ENCODE measurements around the gene ITGA7. TPM values are rescaled to one million over a fixed set of nuclear protein-coding genes. Genes with fewer than 3 reads are reported as not detected.
"Not testable (repeated sequence)": the region's sequence is repeated elsewhere in the genome, so short reads cannot be mapped to it uniquely, and the experiment has no call there.

ITGA7 gene
- total RNA-seq, 1 experiment from 2014 or later, result 27.4 TPM

DNA sequence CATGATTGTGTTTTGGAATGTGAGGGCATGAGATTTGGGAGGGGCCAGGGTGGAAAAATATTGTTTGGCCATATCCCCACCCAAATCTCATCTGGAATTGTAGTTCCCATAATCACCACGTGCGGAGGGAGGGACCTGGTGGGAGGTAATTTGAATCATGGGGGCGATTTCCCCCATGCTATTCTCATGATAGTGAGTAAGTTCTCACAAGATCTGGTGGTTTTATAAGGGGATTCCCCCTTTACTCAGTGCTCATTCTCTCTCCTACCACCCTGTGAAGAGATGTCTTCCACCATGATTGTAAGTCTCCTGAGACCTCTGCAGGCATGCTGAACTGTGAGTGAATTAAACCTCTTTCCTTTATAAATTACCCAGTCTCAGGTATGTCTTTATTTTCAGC, 55.4 kb downstream of the ITGA7 start:
- Histone ChIP-seq H3K4me3 (no peak overlapping the region), H3K36me3 (no peaks in the 10 kb centered on the region), H3K9me3 (no peaks in the 10 kb centered on the region), H3K27me3 (no peaks in the 10 kb centered on the region)
- no peak for DNase-seq

DNA sequence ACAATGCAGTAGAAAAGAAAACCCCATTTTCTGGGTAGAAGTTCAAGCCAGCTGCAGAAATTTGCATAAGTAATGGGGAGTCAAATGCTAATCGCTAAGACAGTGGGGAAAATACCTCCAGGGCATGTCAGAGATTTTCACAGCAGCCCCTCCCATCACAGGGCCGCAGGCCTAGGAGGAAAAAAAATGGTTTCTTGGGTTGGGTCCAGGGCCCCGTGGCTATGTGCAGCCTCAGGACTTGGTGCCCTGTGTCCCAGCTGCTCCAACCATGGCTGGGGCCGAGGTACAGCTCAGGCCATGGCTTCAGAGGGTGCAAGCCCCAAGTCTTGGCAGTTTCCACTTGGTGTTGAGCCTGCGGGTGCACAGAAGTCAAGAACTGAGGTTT, 56.4 kb downstream of the ITGA7 start:
- H3K27me3 ChIP-seq, result no peaks in the 10 kb centered on the region
- no peaks in the 10 kb centered on the region for H3K9me3 ChIP-seq
- no peaks in the 10 kb centered on the region for H3K36me3 ChIP-seq
- no peak overlapping the region for H3K4me3 ChIP-seq
- no peak for DNase-seq

DNA sequence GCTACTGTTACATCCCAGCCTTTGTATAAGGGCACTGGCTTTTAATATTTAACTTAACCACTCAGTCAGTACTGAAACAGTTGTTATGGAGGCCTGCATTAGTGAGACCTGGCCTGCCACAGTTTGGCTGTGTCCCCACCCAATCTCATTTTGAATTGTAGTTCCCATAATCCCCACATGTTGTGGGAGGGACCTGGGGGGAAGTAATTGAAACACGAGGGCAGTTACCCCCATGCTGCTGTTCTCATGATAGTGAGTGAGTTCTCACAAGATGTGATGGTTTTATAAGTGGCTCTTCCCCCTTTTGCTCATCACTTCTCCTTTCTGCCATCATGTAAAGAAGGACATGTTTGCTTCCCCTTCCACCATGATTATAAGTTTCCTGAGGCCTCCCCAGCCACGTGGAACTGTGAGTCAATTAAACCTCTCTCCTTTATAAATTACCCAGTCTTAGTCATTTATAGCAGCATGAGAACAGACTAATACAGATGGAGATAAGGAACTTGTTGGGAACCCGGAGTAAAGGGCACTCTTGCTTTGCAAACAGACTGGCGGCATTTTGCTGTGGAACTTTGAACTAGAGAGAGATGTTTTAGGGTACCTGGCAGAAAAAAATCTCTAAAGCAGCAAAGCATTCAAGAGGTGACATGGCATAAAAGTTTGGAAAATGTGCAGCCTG, 56.9 kb downstream of the ITGA7 start:
- not testable (repeated sequence) for H3K4me3 ChIP-seq, H3K36me3 ChIP-seq, H3K9me3 ChIP-seq, DNase-seq, H3K27me3 ChIP-seq

DNA sequence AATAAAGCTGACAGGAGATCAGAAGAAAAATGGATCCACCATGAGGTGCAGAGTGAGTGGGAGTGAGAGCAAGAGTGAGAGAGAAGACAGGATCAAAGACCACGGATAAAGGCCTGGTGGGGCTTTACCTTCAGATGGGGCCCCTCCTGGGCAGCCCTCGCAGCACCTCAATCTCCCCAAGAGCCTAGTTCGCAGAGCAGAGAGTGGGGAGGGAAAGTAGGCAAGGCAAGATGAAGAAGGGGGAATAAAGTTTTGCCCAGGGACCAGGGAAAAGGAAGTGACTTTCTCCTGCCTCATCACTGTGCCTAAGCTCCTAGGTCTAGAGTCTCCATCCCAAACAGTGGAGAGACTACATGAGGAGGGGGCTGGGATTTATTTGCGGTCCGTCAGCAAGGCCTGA, 60.7 kb downstream of the ITGA7 start:
- Histone ChIP-seq H3K4me3 (no peak overlapping the region), H3K9me3 (no peaks in the 10 kb centered on the region), H3K36me3 (no peaks in the 10 kb centered on the region), H3K27me3 (no peaks in the 10 kb centered on the region)
- no peak for DNase-seq

DNA sequence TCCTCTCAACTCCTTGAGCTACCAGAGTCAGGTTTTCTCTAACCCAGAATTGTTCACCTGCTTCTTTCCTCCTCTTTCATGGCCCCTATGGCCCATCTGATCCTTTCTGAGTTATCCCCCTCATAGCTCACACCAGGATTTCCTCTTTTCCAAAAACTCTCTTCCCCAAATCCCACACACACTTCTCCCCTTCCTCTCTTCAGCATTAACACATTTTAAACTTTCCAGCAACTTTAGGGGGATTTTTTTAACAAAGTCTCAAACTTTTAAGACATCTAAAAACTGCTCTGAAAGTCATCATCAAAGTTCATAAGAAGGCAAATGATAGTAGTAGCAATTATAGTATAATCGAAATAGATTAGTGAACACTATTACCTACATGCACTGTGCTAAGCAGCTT, 63.1 kb downstream of the ITGA7 start:
- Histone ChIP-seq H3K27me3 (no peaks in the 10 kb centered on the region), H3K4me3 (no peak overlapping the region), H3K36me3 (no peaks in the 10 kb centered on the region), H3K9me3 (no peaks in the 10 kb centered on the region)
- no peak for DNase-seq

DNA sequence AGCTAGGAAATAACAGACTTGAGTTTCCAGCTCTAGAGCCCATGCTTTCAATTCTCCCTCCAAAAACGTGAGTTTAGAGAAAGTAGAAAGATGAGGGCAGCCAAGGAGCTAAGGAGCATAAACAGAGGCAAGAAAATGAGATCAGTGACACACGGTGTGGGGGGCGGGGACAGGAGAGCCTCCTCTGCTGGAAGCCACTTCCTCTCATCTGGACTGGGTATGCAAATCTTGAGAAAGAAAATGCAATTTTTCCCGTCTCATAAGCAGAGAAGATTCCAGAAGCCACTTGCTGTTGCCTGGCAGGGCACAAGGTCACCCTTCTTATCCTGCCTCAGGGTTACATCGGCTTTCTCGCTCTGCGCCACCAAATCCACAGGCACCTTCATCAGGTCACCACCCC, 65.0 kb downstream of the ITGA7 start:
- Histone ChIP-seq H3K27me3 (no peaks in the 10 kb centered on the region), H3K36me3 (no peaks in the 10 kb centered on the region), H3K9me3 (no peaks in the 10 kb centered on the region), H3K4me3 (no peak overlapping the region)
- no peak for DNase-seq

DNA sequence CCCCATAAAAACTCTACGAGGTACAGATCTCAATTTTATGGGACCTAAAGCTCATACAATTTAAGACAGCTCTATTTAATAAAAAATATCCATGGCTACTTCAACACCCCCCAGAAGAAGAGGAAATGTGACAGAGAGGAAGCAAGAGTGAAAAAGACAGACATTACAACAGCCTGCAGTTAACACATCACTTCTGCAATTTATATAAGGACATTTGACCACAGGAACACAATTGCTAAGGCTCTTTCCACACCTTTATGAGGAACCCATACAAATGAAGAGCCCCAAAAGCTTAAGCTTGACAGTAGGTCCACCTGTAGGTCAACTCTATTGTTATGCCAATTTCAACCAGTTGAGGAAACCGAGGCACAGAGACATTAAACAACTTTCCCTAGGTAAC, 65.4 kb downstream of the ITGA7 start:
- no peaks in the 10 kb centered on the region for H3K9me3 ChIP-seq
- no peak overlapping the region for H3K4me3 ChIP-seq
- no peaks in the 10 kb centered on the region for H3K36me3 ChIP-seq
- no peak for DNase-seq
- H3K27me3 ChIP-seq, result no peaks in the 10 kb centered on the region

DNA sequence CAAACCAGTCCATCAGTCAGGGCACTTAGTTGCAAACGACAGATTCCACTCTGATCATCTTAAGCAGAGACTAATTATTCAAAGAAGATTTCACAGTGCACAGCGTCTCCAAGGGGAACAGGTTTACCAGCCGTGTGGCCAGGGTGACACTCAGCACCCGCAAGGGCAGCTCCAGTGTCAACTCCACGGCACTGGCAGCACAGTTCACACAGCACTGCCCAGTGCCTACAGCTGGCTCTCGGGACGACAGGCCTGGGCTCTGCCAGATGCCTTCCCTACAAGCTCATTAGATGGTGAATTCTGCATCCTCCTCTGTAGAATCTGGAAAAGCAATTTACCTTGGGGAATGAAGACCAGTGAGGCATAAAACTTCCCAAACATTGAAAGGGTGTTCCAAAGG, 66.1 kb downstream of the ITGA7 start:
- Histone ChIP-seq H3K36me3 (no peaks in the 10 kb centered on the region), H3K9me3 (no peaks in the 10 kb centered on the region), H3K4me3 (no peak overlapping the region), H3K27me3 (no peaks in the 10 kb centered on the region)
- DNase-seq, result no peak

DNA sequence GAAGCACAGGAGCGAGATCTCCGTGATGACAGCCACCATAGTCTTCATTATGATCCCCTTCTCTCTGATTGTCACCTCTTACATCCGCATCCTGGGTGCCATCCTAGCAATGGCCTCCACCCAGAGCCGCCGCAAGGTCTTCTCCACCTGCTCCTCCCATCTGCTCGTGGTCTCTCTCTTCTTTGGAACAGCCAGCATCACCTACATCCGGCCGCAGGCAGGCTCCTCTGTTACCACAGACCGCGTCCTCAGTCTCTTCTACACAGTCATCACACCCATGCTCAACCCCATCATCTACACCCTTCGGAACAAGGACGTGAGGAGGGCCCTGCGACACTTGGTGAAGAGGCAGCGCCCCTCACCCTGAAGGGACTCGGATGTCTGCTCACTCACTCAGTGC, 70.2 kb downstream of the ITGA7 start:
- no peaks in the 10 kb centered on the region for H3K36me3 ChIP-seq
- H3K27me3 ChIP-seq, result no peaks in the 10 kb centered on the region
- no peak overlapping the region for H3K4me3 ChIP-seq
- no peak for DNase-seq
- H3K9me3 ChIP-seq, result no peaks in the 10 kb centered on the region

DNA sequence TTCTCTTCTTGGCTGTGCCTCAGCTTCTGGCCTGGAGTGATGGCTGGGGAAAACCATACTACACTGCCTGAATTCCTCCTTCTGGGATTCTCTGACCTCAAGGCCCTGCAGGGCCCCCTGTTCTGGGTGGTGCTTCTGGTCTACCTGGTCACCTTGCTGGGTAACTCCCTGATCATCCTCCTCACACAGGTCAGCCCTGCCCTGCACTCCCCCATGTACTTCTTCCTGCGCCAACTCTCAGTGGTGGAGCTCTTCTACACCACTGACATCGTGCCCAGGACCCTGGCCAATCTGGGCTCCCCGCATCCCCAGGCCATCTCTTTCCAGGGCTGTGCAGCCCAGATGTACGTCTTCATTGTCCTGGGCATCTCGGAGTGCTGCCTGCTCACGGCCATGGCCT, 70.9 kb downstream of the ITGA7 start, which contains the start of gene OR10P1:
Gene OR10P1, plus strand, starts transcription at position 40 of the 400 bp plus-strand sequence. Its CDS starts 0 bp downstream, at position 40.
- Histone ChIP-seq H3K4me3 (no peak within 1 kb of the TSS), H3K9me3 (no peaks in the 10 kb centered on the region), H3K36me3 (no peaks in the 10 kb centered on the region), H3K27me3 (no peaks in the 10 kb centered on the region)
- DNase-seq, result no peak

DNA sequence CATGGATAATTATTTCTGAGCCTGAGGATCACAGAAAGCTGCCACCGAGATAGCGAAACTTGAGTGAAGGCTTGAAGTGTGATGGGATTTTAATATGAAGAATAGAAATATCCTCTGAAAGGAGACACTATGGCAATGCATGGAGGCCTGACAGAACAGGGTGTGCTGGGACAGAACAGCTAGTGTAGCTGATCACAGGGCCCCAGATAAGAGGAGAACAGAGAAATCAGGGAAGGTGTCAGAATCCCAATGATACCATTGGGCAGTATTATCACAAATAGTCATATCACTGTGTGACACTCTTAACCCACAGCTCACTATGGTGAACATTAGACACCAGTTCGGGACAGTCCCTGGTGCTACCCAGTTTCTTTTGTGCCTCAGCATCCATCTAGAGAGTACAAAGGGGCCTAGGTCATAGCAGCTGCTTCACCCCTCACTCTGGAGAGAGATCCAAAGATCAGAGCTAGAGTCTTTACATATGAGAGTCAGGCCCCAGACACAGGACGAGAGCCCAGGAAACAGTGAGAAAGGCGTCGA, 71.5 kb downstream of the ITGA7 start:
- no peaks in the 10 kb centered on the region for H3K36me3 ChIP-seq
- H3K9me3 ChIP-seq, result no peaks in the 10 kb centered on the region
- H3K27me3 ChIP-seq, result no peaks in the 10 kb centered on the region
- DNase-seq, result no peak
- no peak overlapping the region for H3K4me3 ChIP-seq

Other genes with a start within 250 kb of the ITGA7 start
- gene OR6C70, start 237.8 kb downstream of the ITGA7 start, total RNA-seq (2014; rRNA removed; shearing (Covaris generic); ENCODE audit: low replicate concordance), result not detected in 2 replicates
- not detected in 2 replicates for gene OR6C68, start 215.5 kb downstream of the ITGA7 start, total RNA-seq (2014; rRNA removed; shearing (Covaris generic); ENCODE audit: low replicate concordance)
- gene OR6C4, start 158.3 kb downstream of the ITGA7 start, total RNA-seq (2014; rRNA removed; shearing (Covaris generic); ENCODE audit: low replicate concordance), result not detected in 2 replicates
- not detected in 2 replicates for gene OR2AP1, start 135.4 kb downstream of the ITGA7 start, total RNA-seq (2014; rRNA removed; shearing (Covaris generic); ENCODE audit: low replicate concordance)
- gene OR10P1, start 71.0 kb downstream of the ITGA7 start, total RNA-seq (2014; rRNA removed; shearing (Covaris generic); ENCODE audit: low replicate concordance), result not detected in 2 replicates
- 75.7 and 97.6 TPM in 2 replicates for gene BLOC1S1, start 8.1 kb upstream of the ITGA7 start, total RNA-seq (2014; rRNA removed; shearing (Covaris generic); ENCODE audit: low replicate concordance)
- gene RDH5, start 12.5 kb upstream of the ITGA7 start, total RNA-seq (2014; rRNA removed; shearing (Covaris generic); ENCODE audit: low replicate concordance), result 3.1 and 5.0 TPM in 2 replicates
- gene CD63, start 21.1 kb upstream of the ITGA7 start, total RNA-seq (2014; rRNA removed; shearing (Covaris generic); ENCODE audit: low replicate concordance), result 1,474 and 1,678 TPM in 2 replicates
- 2.8 and 3.9 TPM in 2 replicates for gene GDF11, start 35.2 kb upstream of the ITGA7 start, total RNA-seq (2014; rRNA removed; shearing (Covaris generic); ENCODE audit: low replicate concordance)
- gene SARNP, start 109.8 kb upstream of the ITGA7 start, total RNA-seq (2014; rRNA removed; shearing (Covaris generic); ENCODE audit: low replicate concordance), result 142 and 228 TPM in 2 replicates
- gene ORMDL2, start 110.1 kb upstream of the ITGA7 start, total RNA-seq (2014; rRNA removed; shearing (Covaris generic); ENCODE audit: low replicate concordance), result 8.0 and 12.0 TPM in 2 replicates
- 46.6 and 49.9 TPM in 2 replicates for gene DNAJC14, start 121.7 kb upstream of the ITGA7 start, total RNA-seq (2014; rRNA removed; shearing (Covaris generic); ENCODE audit: low replicate concordance)
- not detected in 2 replicates for gene MMP19, start 135.0 kb upstream of the ITGA7 start, total RNA-seq (2014; rRNA removed; shearing (Covaris generic); ENCODE audit: low replicate concordance)
- gene PYM1, start 220.0 kb upstream of the ITGA7 start, total RNA-seq (2014; rRNA removed; shearing (Covaris generic); ENCODE audit: low replicate concordance), result 34.6 and 42.6 TPM in 2 replicates
- gene DGKA, start 223.3 kb upstream of the ITGA7 start, total RNA-seq (2014; rRNA removed; shearing (Covaris generic); ENCODE audit: low replicate concordance), result 2.6 and 2.9 TPM in 2 replicates

Measured in MG63 (cell line).